Gastrocnemius medialis (tissue), 4 donors: ENCODE results near the gene LDLRAD4. TPM values are rescaled to one million over a fixed set of nuclear protein-coding genes. Genes with fewer than 3 reads are reported as not detected.

ENCODE experiments used
- ATAC-seq, 2 donors: fragments of 150-250 bp; one replicate each; pipeline ENCODE4 v1.9.1; 2016
- DNase-seq, 2 donors: peaks; one replicate each; pipeline ENCODE4 v3.0.0-alpha.2; 2019
- H3K27ac ChIP-seq, 4 donors: fragments of 200-600 bp; sonication (generic); 1 replicate in 1 of 4; 2 replicates in 3 of 4; pipeline ENCODE4 v1.5.1; 2016 to 2018; ENCODE audit warnings: mild to moderate bottlenecking in 2 of 4, moderate library complexity in 1 of 4
- H3K27me3 ChIP-seq, 3 donors: fragments of 200-600 bp; sonication (generic) in 2 of 3; 1 replicate in 1 of 3; 2 replicates in 2 of 3; pipeline versions ENCODE4 v1.5.1 to v1.6.0; 2016 to 2019; ENCODE audit warnings: mild to moderate bottlenecking in 1 of 3, moderate library complexity in 1 of 3
- H3K36me3 ChIP-seq, 2 donors: fragments of 200-600 bp; sonication (generic) in 1 of 2; one replicate each; pipeline ENCODE4 v1.5.1; 2017 to 2018
- H3K4me1 ChIP-seq, 2 donors: fragments of 200-600 bp; sonication (generic) in 1 of 2; one replicate each; pipeline ENCODE4 v1.5.1; 2016 to 2017; ENCODE audit warnings: mild to moderate bottlenecking in 2 of 2
- H3K4me3 ChIP-seq, 4 donors: fragments of 200-600 bp; sonication (generic) in 3 of 4; 1 replicate in 1 of 4; 2 replicates in 3 of 4; pipeline ENCODE4 v1.5.1; 2016 to 2019; ENCODE audit warnings: mild to moderate bottlenecking in 2 of 4
- H3K9me3 ChIP-seq, 3 donors: fragments of 200-600 bp; sonication (generic) in 2 of 3; 1 replicate in 1 of 3; 2 replicates in 2 of 3; pipeline ENCODE4 v1.5.1; 2016 to 2019
- CTCF ChIP-seq, 5 experiments: fragments of 450-650 bp in 3 of 5; fragments of 200-600 bp in 2 of 5; sonication (generic) in 2 of 5; IDR thresholded peaks in 4 of 5; conservative IDR thresholded peaks in 1 of 5; 1 replicate in 4 of 5; 2 replicates in 1 of 5; pipeline ENCODE4 v1.5.1; 2016 to 2019; ENCODE audit warnings: antibody characterized with exemption in 5 of 5, mild to moderate bottlenecking in 3 of 5, moderate library complexity in 3 of 5
- POLR2A ChIP-seq, 2 donors: fragments of 450-650 bp; IDR thresholded peaks; one replicate each; pipeline ENCODE4 v1.6.1; 2017; ENCODE audit warnings: antibody characterized with exemption in 2 of 2, mild to moderate bottlenecking in 2 of 2, moderate library complexity in 2 of 2
- in situ Hi-C, 4 donors: fragments of 200-750 bp; cut with MboI; loops; one replicate each; pipeline versions ENCODE4 v1.15.0 to v1.8.0; 2017; ENCODE audit warnings: low sequenced_read_pairs in 4 of 4
- intact Hi-C: fragments of 100-400 bp; cut with DNase I; formaldehyde crosslinking; loops from one replicate; pipeline ENCODE4 v1.15.1; 2023; ENCODE audit warnings: low total_unique reads
- total RNA-seq, 4 donors: library from RNA; depleted of rRNA; stranded (reverse); fragments of >200 nt; gene quantifications; one replicate each; pipeline versions ENCODE4 v1.1.0 to v1.2.3, GENCODE V29; 2016

The LDLRAD4 gene
- total RNA-seq, 4 donors from 2014 or later: 3.9 to 11.1 (median 6.5) TPM

GRCh38 chr18:13192970-13193369 lies 25.6 kb upstream of the LDLRAD4 start:
- H3K4me1 ChIP-seq: no peaks in the 10 kb centered on the region
- DNase-seq (no peak), ATAC-seq (no peak)
- no peaks in the 10 kb centered on the region for H3K27me3 ChIP-seq
- no peaks in the 10 kb centered on the region for H3K9me3 ChIP-seq
- TF ChIP-seq POLR2A (IDR thresholded peaks at IDR 0.05) (no peak), CTCF (IDR thresholded peaks at IDR 0.05 in 4 of 5, conservative IDR thresholded peaks at IDR 0.05 in 1 of 5) (no peak)
- H3K36me3 ChIP-seq: no peaks in the 10 kb centered on the region
- no peak overlapping the region for H3K4me3 ChIP-seq
- no peak overlapping the region for H3K27ac ChIP-seq
- in situ Hi-C loops: no loop called here
- intact Hi-C loops: no loop called here

- Histone ChIP-seq H3K27ac (no peak overlapping the region), H3K27me3 (no peaks in the 10 kb centered on the region), H3K36me3 (no peaks in the 10 kb centered on the region), H3K9me3 (no peaks in the 10 kb centered on the region), H3K4me3 (no peak overlapping the region), H3K4me1 (no peaks in the 10 kb centered on the region)
- TF ChIP-seq CTCF (IDR thresholded peaks at IDR 0.05 in 4 of 5, conservative IDR thresholded peaks at IDR 0.05 in 1 of 5) (no peak), POLR2A (IDR thresholded peaks at IDR 0.05) (no peak)
- DNase-seq: no peak
- in situ Hi-C loops: no loop called here
- intact Hi-C loops: no loop called here
- no peak for ATAC-seq
Observed at GRCh38 chr18:13194239-13194638, 24.3 kb upstream of the LDLRAD4 start.

- H3K9me3 ChIP-seq: peaks cover 0 to 4% (median 0%) of the 10 kb centered on the region in 3 donors
- H3K36me3 ChIP-seq: no peaks in the 10 kb centered on the region
- DNase-seq (no peak), ATAC-seq (no peak)
- intact Hi-C loops: no loop called here
- TF ChIP-seq POLR2A (IDR thresholded peaks at IDR 0.05) (no peak), CTCF (IDR thresholded peaks at IDR 0.05 in 4 of 5, conservative IDR thresholded peaks at IDR 0.05 in 1 of 5) (no peak)
- H3K27ac ChIP-seq: no peak overlapping the region
- H3K27me3 ChIP-seq: peaks cover 0 to 2% (median 0%) of the 10 kb centered on the region in 3 donors
- in situ Hi-C loops: no loop called here
- H3K4me3 ChIP-seq: no peak overlapping the region
- no peaks in the 10 kb centered on the region for H3K4me1 ChIP-seq
Observed at GRCh38 chr18:13198701-13199100, 19.9 kb upstream of the LDLRAD4 start.

- no peaks in the 10 kb centered on the region for H3K4me1 ChIP-seq
- H3K27ac ChIP-seq: no peak overlapping the region
- in situ Hi-C loops (no loop called here), intact Hi-C loops (no loop called here)
- H3K9me3 ChIP-seq: peaks cover 0 to 4% (median 0%) of the 10 kb centered on the region in 3 donors
- ATAC-seq (no peak), DNase-seq (no peak)
- H3K36me3 ChIP-seq: no peaks in the 10 kb centered on the region
- H3K4me3 ChIP-seq: no peak overlapping the region
- H3K27me3 ChIP-seq: peaks cover 0 to 2% (median 0%) of the 10 kb centered on the region in 3 donors
- TF ChIP-seq POLR2A (IDR thresholded peaks at IDR 0.05) (no peak), CTCF (IDR thresholded peaks at IDR 0.05 in 4 of 5, conservative IDR thresholded peaks at IDR 0.05 in 1 of 5) (no peak)
Observed at GRCh38 chr18:13199169-13199568, 19.4 kb upstream of the LDLRAD4 start.

GRCh38 chr18:13201292-13201691 lies 17.3 kb upstream of the LDLRAD4 start:
- intact Hi-C loops: no loop called here
- DNase-seq (no peak), ATAC-seq (no peak)
- Histone ChIP-seq H3K27ac (no peak overlapping the region), H3K36me3 (no peaks in the 10 kb centered on the region), H3K9me3 (peaks cover 0 to 4% (median 0%) of the 10 kb centered on the region in 3 donors), H3K27me3 (peaks cover 0 to 2% (median 0%) of the 10 kb centered on the region in 3 donors), H3K4me3 (no peak overlapping the region), H3K4me1 (no peaks in the 10 kb centered on the region)
- TF ChIP-seq CTCF (IDR thresholded peaks at IDR 0.05 in 4 of 5, conservative IDR thresholded peaks at IDR 0.05 in 1 of 5): no peak
- TF ChIP-seq POLR2A (IDR thresholded peaks at IDR 0.05): no peak
- in situ Hi-C loops: loop anchor here in 3 of 4 donors (25.0 kb wide), 3 partner anchors 336 to 511 kb away; no protein-coding TSS in a partner anchor
